Measurements from ENCODE around the gene C1orf21.

DNA sequence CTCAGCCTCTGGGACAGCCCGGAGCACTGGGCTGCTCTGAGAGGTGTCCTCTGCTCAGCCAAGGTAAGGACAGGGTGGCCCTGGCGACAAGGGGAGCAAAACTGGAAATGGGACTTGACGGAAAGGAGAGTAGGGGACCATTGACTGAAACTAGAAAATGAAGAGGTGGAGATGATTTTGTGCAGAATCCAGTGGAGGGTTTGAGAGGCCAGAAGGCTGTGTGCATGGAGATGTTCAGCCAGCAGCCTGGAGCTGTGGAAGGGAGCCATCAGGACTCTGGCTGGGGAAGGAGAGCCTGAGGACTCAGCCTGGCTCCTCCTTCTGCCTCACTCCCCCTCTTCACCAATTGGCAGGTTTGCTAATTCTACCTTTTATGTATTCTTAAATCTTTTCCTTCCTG, 253.7 kb downstream of the C1orf21 start:
- no peak for TF ChIP-seq POLR2A (IDR thresholded peaks at IDR 0.05)
- TF ChIP-seq, protein P1, sequence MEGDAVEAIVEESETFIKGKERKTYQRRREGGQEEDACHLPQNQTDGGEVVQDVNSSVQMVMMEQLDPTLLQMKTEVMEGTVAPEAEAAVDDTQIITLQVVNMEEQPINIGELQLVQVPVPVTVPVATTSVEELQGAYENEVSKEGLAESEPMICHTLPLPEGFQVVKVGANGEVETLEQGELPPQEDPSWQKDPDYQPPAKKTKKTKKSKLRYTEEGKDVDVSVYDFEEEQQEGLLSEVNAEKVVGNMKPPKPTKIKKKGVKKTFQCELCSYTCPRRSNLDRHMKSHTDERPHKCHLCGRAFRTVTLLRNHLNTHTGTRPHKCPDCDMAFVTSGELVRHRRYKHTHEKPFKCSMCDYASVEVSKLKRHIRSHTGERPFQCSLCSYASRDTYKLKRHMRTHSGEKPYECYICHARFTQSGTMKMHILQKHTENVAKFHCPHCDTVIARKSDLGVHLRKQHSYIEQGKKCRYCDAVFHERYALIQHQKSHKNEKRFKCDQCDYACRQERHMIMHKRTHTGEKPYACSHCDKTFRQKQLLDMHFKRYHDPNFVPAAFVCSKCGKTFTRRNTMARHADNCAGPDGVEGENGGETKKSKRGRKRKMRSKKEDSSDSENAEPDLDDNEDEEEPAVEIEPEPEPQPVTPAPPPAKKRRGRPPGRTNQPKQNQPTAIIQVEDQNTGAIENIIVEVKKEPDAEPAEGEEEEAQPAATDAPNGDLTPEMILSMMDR (IDR thresholded peaks at IDR 0.05) = no peak

All from Peyer's patch (tissue), 4 donors.